ENCODE measurements around the gene ATRAID.

- TF ChIP-seq JUND (IDR thresholded peaks at IDR 0.05), result no peak
- TF ChIP-seq CTCF (IDR thresholded peaks at IDR 0.05; ENCODE audit: low read depth, low read length, missing input control), result no peak
- no peak for TF ChIP-seq RXRA (IDR thresholded peaks at IDR 0.05)
- TF ChIP-seq YY1 (IDR thresholded peaks at IDR 0.05), result no peak
These were observed 31.7 kb downstream of the ATRAID start for GRCh38 chr2:27243391-27244130.
